NCI-H2196 (cell line): ENCODE data around the gene PALD1.

Experiments
- DNase-seq: peaks from one replicate; lab custom pipeline; 2025; ENCODE audit not compliant: unreplicated experiment; lab: John Stamatoyannopoulos, UW

The PALD1 gene

DNA sequence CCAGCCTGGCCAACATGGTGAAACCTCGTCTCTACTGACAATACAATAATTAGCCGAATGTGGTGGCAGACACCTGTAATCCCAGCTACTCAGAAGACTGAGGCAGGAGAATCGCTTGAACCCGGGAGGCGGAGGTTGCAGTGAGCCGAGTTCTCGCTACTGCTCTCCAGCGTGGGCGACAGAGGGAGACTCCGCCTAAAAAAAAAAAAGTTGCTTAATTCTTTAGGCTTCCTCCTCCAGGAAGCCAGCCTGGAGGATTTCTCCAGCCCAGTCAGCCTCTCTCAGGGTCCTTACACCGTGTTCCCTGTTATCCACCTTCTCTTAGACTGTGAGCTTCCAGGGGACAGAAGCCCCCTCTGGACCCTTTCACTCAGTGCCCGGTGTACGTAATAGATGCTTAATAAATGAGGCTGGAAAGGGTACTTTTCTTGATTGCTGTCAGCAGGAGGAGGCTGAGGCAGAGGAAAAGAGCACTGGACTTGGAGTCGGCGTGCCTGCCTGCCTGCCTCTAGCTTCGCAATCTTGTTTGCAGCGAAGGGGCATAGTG lies 20.7 kb upstream of the PALD1 start:
- DNase-seq, result no peak

- DNase-seq, result no peak
These were observed 20.1 kb upstream of the PALD1 start for GRCh38 chr10:70458329-70459060.

DNA sequence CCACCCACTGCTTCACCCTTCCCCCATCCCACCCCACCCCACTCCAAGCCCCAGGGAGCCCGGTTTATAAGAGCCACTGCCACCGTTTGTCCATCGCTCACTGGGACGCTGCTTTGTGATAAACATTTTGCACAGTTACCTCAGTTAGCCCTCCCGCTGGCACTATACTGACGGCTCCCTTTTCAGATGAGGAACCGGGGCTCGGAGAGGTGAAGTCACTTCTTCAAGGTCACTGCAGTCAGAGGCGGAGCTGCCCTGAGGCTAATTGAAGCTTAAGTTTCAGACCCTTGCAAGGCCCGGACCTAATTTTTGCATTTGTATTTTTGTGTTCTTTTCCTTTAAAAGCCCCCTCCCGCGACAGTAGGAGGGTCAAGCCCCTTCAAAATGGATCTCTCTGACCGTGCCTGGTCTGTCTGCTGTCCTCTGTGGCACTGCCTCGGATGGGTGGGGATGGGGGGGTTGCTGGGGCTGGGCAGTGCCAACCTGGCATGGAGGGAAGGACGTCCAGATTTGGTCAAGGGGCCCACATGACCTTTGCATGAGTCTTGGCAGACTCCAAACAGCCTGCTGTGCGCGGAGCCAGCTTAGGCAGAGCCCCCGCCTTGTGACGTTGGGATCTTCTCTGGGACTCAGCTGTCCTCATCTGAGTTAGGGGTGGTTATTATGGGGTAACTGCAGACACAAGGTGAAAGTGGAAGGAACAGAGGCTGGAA lies 19.4 kb upstream of the PALD1 start:
- DNase-seq, result no peak

DNA sequence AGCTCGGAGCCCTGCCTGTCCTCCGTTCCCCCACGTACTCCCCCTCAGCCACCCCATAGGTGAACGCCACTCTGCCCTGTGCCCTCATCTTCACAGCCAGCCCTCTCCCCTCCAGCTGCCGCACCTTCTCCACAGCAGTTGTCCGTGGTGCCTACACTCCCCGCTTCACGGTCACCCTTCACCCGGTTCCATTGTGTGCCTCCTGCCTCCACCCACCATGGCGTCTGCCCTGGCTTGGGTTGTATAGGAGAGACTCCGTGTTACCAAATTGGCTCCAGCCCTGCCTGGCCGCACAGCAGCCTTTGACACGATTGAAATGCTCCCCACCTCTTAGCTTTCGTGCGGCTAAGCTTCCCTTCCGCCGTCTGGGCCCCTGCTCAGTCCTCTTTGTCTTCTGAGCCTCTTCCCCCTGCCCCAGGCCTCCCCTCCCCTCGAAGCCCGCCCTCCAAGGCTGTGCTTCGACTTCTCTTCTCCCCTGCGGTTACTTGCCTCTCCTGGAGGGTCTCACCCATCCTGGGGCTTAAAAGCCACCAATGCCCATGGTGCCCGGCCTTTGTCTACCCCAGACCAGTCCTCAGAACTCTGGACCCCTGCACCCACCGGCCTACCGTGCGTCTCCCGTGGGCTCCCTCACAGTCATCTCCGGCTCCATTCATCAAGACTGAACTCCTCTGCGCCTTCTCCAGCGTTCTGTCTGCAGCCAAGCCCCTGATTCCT lies 18.6 kb upstream of the PALD1 start:
- DNase-seq, result no peak

- DNase-seq, result peak; percentile 29
These were observed 16.9 kb upstream of the PALD1 start for GRCh38 chr10:70461397-70462348.

DNA sequence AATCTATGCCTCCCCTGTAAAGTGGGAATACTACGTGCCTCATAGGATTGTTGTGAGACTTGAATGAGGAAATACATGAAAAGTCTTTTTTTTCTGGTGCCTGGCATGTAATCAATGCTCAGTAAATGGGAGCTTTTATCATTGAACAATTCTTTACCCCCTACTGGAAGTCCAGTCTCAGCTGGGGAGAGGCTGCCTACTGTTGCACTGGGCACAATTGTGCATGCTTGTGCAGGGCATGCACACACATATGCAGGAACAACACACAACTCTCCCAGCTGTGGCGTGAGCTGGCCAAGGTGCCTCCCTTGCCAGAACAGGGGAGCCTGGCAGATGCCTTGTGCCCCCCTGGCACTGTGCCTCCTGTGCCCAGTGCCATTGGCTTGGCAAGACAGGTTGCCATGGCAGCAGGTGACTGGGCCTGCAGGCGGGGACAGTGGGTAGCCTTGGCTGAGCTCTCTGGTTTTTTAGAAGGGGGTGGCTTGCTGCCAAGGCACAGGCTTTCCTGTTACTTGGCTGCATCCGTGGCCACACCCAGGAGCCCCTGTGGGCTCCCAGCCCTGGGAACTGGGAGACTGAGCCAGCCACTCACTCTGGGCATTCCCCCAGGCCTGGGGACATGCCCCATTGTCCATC lies 16.1 kb upstream of the PALD1 start:
- DNase-seq, result peak; percentile 71

DNA sequence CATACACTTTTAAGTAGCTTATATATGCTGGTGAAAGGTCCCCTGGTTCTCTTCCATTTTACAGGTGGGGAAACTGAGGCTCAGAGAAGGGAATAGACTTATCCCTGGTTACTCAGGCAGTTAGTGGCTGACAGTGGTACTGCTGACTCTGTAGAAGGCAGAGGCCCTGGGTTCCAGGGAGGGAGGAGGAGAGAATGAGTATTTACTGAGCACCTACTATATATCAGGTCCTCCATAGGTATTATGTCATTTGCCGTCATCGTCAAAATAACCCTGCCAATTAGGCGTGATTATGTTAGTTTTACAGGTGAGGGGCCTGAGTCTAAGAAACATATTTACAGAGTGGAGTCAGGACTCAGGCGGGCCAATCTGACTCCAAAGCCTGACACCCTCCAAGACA lies 13.3 kb upstream of the PALD1 start:
- no peak for DNase-seq

- DNase-seq, result no peak
These were observed 12.7 kb upstream of the PALD1 start for GRCh38 chr10:70465832-70466231.

GRCh38 chr10:70466951-70467350 lies 11.6 kb upstream of the PALD1 start:
- DNase-seq, result no peak

DNA sequence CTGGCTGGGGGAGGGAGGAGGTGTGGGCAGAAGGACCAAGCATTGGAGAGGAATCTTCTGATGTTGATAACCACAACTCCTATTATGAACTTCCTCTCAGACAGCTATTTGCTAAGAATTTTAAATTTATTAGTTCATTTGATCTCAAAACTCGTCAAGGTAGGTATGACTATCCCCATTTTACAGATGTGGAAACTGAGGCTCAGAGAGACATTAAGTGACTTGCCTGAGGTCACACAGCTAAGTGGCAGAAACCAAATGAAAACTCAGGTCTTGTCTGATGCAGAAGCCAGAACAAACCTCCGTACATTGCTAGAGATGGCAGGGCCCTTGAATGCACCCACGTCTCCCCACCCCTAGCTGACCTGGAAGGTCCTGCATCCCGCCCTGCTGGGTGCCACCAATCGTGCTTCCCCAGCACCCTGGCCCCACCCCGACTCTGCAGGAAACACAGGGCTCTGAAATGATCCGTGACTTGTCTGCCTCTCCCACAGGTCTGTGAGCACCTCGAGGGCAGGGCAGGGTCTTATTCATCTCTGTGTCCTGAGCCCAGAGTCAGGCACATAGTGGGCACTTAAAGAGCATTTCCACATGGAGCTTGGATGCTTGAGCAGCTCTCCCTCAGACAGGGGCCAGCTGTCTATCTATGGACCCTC lies 5.6 kb upstream of the PALD1 start:
- DNase-seq, result no peak

- no peak for DNase-seq
These were observed 3.8 kb upstream of the PALD1 start for GRCh38 chr10:70474780-70475179.

- DNase-seq, result no peak
These were observed 2.9 kb upstream of the PALD1 start for GRCh38 chr10:70475661-70476060.

- DNase-seq, result no peak
These were observed 2.1 kb upstream of the PALD1 start for GRCh38 chr10:70476249-70477035.

- peak; percentile 15 for DNase-seq
These were observed 855 bp upstream of the PALD1 start for GRCh38 chr10:70477661-70478162.

DNA sequence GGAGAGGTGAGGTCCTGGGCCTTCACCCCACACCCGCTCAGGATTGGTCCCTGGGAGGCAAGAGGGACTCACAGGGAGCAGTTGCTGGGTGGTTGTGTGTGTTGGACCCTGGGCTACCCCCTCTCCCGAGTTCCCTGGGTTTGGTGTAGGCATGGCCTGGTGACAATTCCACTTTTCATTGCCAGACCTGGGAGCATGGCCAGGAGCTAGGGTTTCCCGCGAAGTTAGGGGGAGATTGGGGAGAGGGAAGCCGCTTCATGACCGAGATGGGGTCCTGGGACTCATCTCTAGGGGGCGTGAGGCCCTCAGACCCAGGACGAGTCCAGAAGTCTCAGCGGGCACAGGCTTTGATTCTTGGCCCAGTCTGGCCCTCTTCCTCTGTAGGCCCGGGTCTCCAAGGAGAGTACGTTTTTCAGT lies 606 bp downstream of the PALD1 start:
- no peak for DNase-seq

DNA sequence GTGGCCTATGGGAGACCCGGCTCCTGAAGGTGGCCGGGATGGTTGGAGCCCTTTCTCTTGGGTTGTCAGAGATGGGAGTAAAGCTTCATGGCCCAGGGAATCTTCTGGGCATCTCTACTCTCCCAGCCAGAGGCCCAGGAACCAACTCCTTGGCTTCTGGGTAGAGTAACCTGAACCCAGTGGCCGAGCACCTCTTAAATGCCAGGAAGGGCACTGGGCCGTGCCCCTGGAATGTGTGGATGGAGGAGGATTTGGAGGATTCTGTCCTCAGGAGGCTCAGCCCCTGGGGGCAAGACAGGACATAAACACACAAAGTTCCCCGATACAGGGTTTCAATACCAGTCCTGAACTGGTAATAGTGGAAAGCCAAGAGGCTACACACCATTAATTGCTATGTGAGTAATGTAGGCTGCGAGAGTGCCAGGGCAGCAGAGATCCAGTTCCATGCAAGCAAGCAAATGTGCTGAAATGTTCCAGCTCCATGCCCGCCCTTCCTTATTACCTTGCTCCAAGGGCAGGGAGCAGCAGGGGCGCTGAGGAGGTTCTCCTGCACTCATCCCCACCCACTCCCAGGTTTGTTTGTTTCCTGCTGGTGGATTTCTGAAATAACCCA lies 1.2 kb downstream of the PALD1 start:
- DNase-seq, result no peak

- DNase-seq, result no peak
These were observed 1.8 kb downstream of the PALD1 start for GRCh38 chr10:70480239-70480861.

DNA sequence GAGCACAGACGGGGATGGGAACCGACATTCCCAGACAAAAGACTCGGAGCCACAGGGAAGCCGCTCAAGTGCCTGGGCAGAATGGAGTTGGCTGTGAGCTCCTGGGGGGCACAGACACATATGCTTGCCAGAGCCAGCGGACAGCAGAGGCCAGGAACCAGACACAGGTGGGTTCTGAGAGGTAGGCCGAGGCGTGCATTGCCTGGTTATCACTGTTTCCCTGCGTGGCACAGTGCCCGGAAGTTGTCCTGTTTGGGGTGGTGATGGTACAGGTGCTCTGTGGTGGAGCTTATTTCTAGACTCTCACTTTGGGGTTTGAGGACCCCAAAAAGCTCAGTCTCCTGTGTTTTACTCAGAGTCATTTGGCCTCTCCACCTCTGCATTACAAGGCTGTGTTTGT lies 2.5 kb downstream of the PALD1 start:
- DNase-seq, result no peak
